Activated CD4-positive, CD25-positive, alpha-beta regulatory T cell treated with anti-CD3 and anti-CD28 coated beads, Interleukin-2, amount 50 U/mL, for 24 hours (primary cell): ENCODE measurements around the gene UNC79.
"Not testable (repeated sequence)": the region's sequence is repeated elsewhere in the genome, so short reads cannot be mapped to it uniquely, and the experiment has no call there.

Experiments
- ATAC-seq, 2 donors: fragments of 150-1000 bp; cut with Tn5 transposase; one replicate each; pipeline ENCODE4 v1.10.0; 2021; ENCODE audit warnings: mild to moderate bottlenecking in 1 of 2, moderate library complexity in 1 of 2

UNC79 gene

DNA sequence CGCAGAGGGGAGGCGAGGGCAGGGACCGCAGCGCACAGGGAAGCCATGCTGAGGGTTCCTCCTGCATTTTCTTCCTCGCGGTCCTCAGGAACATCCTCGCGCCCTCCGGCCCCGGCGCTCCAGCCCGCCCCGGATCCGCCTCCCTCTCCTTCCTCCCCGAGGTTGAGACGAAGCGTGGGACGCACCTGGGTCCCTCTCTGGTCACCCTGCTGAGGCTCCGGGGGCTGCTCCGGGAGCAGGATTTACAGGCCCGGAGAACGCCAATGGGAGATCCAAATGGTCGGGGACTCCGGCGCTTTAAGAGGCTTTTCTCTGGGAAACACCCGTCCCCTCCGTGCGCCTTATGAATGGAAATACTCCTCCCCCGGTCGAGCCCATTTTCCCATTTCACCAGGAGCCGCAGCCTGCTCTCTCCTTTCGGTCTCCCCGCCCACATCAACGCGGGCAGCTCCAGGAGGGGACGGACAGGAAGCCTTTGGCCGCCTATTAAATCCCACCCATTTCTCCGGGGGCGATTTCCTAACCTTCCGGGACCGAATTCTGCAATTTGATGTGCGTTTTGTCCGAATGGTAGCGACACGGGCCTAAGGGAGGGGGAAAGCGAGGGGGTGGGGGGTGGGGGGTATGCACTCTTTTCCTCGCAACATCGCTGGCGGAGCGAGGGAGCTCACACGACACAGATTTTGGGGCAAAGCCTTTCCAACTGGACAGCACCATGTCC is at the start of gene UNC79:
UNC79 (plus strand) TSS at position 625 of the 721 bp plus-strand sequence; CDS start at position 716, 91 bp downstream.
- no peak for ATAC-seq

- ATAC-seq: no peak
Observed at GRCh38 chr14:93381644-93382043, 49.1 kb upstream of the UNC79 start.

DNA sequence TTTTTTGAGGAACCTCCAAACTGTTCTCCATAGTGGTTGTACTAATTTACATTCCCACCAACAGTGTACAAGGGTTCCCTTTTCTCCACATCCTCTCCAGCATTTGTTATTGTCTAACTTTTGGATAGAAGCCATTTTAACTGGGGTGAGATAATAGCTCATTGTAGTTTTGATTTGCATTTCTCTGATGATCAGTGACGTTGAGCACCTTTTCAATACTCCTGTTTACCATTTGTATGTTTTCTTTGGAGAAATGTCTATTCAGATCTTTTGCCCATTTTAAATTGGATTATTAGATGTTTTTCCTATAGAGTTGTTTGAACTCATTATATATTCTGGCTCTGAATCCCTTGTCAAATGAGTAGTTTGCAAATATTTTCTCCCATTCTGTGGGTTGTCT is 46.5 kb upstream of the UNC79 start:
- not testable (repeated sequence) for ATAC-seq

GRCh38 chr14:93395231-93395630 is 35.5 kb upstream of the UNC79 start:
- no peak for ATAC-seq

DNA sequence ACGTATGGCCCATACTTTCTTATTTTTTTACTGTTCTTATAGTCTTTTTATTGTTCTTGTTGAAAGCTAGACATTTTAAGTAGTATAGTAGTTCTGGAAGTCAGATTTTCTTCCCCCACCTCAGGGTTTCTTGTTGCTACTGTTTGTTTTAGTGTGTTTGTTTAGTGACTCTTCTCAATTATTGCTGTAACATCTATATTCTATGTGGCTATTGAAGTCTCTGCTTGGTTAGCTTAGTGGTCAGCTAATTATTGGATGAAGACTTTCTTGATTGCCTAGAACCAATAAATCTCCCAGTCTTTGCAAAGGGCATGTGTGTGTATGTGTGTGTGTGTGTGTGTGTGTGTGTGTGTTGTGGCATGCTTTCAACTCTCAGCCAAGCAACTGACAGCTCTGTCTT is 34.3 kb upstream of the UNC79 start:
- ATAC-seq: no peak

DNA sequence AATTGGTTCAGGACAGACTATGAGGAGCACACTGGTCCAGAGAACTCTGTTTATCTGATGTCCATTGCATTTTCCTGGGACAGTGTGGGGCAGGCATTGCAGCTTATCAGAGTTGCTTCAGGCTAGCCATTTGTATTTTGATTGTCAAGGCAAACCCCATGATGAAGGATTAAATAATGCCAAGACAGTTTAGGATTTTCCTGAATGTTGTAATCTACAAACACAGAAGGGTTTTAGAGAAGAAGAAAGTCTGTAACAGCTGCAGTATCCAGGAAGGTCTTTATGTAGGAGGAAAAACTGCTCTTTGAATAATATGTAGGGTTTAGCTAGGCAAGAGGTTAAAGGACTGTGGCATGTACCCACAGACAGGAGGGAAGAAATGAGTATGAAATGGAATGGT is 32.2 kb upstream of the UNC79 start:
- ATAC-seq: no peak

- ATAC-seq: no peak
Observed at GRCh38 chr14:93402951-93403350, 27.8 kb upstream of the UNC79 start.

- no peak for ATAC-seq
Observed at GRCh38 chr14:93410021-93410420, 20.7 kb upstream of the UNC79 start.

DNA sequence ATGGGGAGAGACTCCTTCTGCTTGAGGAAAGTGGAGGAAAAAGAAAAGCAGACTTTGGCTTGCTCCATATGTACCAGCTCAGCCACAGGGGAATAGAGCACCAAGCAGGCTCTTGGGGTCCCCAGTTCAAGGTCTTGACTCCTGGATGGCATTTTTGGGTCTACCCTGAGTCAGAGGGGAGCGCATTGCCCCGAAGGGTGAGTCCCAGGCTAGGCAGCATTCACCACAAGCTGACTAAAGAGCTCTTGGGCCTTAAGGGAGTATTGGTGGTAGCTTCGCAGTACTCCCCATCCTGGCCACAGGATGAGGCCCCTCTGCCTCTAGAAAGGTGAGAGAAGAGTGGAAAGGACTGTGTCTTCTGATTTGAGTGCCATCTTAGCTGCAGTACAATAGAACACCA is 19.8 kb upstream of the UNC79 start:
- no peak for ATAC-seq

- not testable (repeated sequence) for ATAC-seq
Observed at GRCh38 chr14:93425136-93425535, 5.6 kb upstream of the UNC79 start.

GRCh38 chr14:93426750-93427149 is 4.0 kb upstream of the UNC79 start:
- no peak for ATAC-seq

GRCh38 chr14:93431036-93431670 is 414 bp downstream of the UNC79 start:
- no peak for ATAC-seq

DNA sequence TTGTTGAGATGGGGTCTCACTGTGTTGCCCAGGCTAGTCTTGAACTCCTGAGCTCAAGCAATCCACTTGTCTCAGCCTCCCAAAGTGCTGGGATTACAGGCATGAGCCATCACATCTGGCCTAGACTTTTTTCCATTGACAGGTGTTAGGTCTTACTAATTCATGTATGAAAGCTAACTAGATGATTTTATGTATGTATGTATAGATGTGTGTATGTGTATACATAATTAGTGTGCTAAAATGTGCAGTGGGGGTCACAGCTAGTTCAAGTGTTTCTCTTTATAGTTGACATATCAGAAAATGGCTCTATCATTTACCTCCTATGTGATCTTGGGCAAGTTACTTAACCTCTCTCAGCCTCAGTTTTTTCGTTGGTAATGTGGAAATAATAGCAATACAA is 23.5 kb downstream of the UNC79 start:
- no peak for ATAC-seq

DNA sequence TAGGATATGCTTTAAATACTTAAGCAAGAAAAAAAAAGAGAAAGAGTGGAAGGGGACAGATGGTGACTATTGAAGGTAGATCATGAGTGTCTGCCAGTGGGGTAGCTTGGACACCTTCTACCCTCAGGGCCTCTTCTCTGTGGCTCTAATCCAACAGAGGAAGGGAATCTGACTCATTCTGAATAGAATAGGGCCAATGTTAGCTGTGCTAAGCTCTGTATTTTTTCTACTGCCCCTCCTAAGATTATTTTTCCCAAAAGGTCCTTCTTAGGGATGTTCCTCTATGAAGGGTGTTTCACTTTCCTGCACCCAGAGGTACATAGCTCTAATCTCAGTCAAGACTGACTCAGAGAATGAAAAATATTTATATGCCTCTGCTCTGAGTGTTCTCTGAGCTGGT is 25.6 kb downstream of the UNC79 start:
- no peak for ATAC-seq

DNA sequence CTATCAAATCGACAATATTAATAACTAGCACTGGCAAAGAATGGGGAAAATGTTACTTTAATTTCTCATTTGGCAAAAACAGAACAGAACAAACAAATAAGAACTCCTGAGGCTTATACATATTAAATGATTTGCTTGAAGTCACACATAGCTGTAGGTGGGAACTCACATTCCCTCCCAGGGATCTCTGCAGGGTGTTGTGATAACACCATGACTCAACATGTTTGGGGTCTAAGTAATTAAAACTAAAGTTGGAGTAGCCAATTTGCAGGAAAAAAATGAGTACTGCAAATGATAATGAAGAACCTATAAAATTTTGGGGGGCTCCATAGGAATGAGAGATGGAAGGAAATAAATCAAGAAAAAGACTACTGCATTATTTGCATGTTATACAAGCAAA is 27.5 kb downstream of the UNC79 start:
- no peak for ATAC-seq

DNA sequence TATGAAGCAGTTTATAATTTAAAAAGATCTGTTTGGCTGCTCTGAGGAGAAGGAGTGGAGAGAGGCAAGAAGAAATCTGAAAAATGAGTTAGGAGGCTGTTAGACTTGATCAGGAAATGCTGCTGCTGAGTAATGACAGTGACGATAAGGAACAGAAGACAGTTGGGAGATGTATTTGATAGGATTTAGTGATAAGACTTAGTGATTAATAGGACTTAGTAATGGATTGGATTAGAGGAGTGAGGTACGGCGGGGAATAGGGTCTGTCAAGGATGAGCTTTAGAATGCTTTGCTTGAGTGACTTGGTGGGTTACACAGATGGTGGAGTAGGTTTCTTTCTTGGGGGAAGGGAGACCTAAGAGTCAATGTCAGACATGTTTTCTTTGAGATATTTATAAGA is 31.7 kb downstream of the UNC79 start:
- no peak for ATAC-seq

DNA sequence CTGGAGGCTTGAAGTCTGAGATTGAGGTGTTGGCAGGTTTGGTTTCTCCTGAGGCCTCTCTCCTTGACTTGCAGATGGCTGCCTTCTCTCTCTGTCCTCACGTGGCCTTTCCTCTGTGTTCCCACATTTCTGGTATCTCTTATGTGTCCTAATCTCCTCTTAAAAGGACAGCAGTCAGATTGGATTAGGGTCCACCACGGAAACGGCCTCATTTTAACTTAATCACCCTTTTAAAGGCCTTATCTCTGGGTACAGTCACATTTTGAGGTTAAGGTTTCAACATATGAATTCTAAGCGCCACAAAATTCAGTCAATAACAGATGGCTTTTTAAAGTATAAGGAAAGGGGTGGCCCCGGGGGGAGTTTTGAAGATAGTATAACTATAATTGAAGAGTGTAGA is 33.5 kb downstream of the UNC79 start:
- ATAC-seq: no peak

- ATAC-seq: no peak
Observed at GRCh38 chr14:93475471-93475870, 44.7 kb downstream of the UNC79 start.

DNA sequence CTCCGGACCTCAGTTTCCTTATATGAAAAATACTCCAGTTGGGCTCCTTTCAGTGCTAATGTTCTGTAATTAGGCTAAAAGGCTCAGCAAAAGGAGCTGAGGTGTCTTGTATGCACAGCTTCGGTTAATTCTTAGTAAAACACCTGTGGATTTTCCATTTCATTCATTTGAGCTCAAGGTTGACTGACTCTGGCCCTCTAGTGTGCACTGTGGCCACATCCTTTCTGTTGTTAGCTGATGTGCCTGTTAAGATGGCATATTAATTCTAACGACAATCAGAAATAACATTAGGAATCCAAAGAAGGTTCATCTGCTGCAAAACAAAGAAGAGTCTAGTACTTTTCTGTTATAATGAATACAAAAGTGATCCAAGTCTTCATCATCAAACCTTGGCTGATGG is 45.6 kb downstream of the UNC79 start:
- no peak for ATAC-seq

DNA sequence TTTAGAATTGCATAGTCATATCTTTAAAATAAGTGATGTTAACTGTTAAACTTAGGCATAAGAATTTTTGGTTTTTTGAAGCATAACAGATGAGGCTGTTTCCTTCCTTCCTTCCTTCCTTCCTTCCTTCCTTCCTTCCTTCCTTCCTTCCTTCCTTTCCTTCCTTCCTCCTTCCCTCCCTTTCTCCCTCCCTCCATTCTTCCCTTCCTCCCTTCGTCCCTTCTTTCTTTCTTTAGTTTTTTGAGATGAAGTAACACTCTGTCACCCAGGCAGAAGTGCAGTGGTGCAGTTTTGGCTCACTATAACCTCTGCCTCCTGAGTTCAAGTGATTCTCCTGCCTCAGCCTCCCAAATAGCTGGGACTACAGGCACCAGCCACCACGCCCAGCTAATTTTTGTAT is 48.3 kb downstream of the UNC79 start:
- not testable (repeated sequence) for ATAC-seq

GRCh38 chr14:93480867-93481266 is 50.1 kb downstream of the UNC79 start:
- ATAC-seq: no peak

- ATAC-seq: no peak
Observed at GRCh38 chr14:93481758-93482157, 51.0 kb downstream of the UNC79 start.

DNA sequence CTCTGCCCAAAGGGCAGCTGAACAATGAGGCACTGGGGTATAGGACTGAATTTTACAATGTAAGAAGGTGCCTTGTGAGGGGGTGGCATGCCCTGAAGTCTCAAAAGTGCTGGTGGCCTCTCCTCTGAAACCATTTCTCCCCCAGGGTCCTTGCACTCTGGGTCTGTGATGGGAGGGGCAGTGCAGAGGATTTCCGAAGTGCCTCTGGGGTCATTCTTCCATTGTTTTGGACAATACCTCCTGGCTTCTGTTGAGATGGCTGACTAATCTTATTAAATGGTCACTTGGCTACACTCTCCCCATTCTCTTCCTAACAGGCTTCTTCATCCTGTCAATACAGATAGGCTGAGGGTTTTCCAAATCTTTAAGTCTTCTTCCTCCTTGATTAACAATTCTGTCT is 59.3 kb downstream of the UNC79 start:
- no peak for ATAC-seq

- ATAC-seq: no peak
Observed at GRCh38 chr14:93493054-93493453, 62.3 kb downstream of the UNC79 start.

GRCh38 chr14:93493622-93494021 is 62.9 kb downstream of the UNC79 start:
- ATAC-seq: not testable (repeated sequence)
